ENCODE measurements around the gene GPC5. TPM values are rescaled to one million over a fixed set of nuclear protein-coding genes. Genes with fewer than 3 reads are reported as not detected.

Gene GPC5
- total and polyA plus RNA-seq, 9 of the 15 experiments (the other 6 are each of a cell fraction or from before 2014, with no cell fraction given) = 0.18 to 0.27 TPM; not detected in 7

DNA sequence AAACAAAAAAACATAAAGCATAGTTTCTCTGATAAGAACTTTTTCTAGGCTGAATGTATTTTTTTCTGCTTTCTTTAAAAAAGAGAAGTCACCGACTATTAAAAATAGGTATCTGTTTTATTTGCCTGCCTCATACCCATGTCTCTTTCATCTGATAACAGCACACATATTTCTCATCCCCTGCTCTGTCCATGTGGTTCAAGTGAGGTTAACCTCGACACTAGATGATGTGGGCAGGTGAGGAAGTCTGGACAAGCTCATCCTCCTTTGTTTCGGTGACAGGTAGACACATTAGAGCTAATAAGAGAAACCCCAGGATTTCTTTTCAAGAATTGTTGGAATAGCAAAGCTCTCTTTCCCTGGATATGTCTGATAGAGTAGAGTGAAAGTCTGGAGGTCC is 222.7 kb downstream of the GPC5 start (continued):
- TF ChIP-seq, protein P1, sequence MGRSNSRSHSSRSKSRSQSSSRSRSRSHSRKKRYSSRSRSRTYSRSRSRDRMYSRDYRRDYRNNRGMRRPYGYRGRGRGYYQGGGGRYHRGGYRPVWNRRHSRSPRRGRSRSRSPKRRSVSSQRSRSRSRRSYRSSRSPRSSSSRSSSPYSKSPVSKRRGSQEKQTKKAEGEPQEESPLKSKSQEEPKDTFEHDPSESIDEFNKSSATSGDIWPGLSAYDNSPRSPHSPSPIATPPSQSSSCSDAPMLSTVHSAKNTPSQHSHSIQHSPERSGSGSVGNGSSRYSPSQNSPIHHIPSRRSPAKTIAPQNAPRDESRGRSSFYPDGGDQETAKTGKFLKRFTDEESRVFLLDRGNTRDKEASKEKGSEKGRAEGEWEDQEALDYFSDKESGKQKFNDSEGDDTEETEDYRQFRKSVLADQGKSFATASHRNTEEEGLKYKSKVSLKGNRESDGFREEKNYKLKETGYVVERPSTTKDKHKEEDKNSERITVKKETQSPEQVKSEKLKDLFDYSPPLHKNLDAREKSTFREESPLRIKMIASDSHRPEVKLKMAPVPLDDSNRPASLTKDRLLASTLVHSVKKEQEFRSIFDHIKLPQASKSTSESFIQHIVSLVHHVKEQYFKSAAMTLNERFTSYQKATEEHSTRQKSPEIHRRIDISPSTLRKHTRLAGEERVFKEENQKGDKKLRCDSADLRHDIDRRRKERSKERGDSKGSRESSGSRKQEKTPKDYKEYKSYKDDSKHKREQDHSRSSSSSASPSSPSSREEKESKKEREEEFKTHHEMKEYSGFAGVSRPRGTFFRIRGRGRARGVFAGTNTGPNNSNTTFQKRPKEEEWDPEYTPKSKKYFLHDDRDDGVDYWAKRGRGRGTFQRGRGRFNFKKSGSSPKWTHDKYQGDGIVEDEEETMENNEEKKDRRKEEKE (IDR thresholded peaks at IDR 0.05; ENCODE audit: borderline replicate concordance in 1 of 2, control insufficient read depth in 1 of 2, low read depth in 2 of 2, low read length in 1 of 2) = no peak
- TF ChIP-seq MCM7 (IDR thresholded peaks at IDR 0.05) (no peak), SRSF3 (IDR thresholded peaks at IDR 0.05; ENCODE audit: insufficient read depth, low read length) (no peak), ZNF12 (CRISPR knock-in tag; IDR thresholded peaks at IDR 0.05) (no peak), PHF20 (IDR thresholded peaks at IDR 0.05; ENCODE audit: partially characterized antibody) (no peak), USF2 (CRISPR knock-in tag; IDR thresholded peaks at IDR 0.05) (0 out of 2 replicates have a peak, but pooled peaks have one; percentile 5)

DNA sequence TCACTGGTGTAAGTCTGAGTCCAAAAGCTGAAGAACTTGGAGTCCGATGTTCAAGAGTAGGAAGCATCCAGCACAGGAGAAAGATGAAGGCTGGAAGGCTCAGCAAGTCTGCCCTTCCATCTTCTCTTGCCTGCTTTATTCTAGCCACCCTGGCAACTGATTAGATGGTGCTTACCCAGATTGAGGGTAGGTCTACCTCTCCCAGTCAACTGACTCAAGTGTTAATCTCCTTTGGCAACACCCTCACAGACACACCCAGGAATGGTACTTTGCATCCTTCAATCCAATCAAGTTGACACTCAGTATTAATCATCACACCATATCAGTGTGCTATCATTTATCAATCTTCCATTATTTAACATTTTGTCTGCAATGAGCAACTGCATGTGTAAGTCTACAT is 223.5 kb downstream of the GPC5 start:
- no peaks in the 10 kb centered on the region; the same call in 1 of the 2 replicates for H3K9me3 ChIP-seq (replicated peaks; ENCODE audit: control insufficient read depth, insufficient read depth, low read depth, low read length)
- 3% methylated on average over 1 of the region's 1 CpG for WGBS (ENCODE audit: insufficient coverage, low coverage, missing lambda C conversion rate)
- BruUV-seq (replicated peaks) = no TSS peak
- H3K36me3 ChIP-seq (ENCODE audit: control insufficient read depth, insufficient read depth, low read length) = no peaks in the 10 kb centered on the region
- in situ Hi-C loops (cut with MboI) (no loop called here), intact Hi-C loops (cut with micrococcal nuclease) (no loop called here)
- no peaks in the 10 kb centered on the region for H3K27me3 ChIP-seq (ENCODE audit: control insufficient read depth in 2 of 2, insufficient read depth in 2 of 2, low read length in 2 of 2)
- H3K9me1 ChIP-seq (ENCODE audit: control insufficient read depth, insufficient read depth, low read length) = no peaks in the 10 kb centered on the region
- FAIRE-seq (no peak), DNase-seq (ENCODE audit: extremely low read depth in 1 of 4, low spot score in 3 of 4) (no peak), ATAC-seq (no peak)
- no peak overlapping the region for H3K27ac ChIP-seq (ENCODE audit: extremely low read depth, low read depth, low read length)
- TF ChIP-seq KLF6 (CRISPR knock-in tag; IDR thresholded peaks at IDR 0.05; ENCODE audit: borderline replicate concordance) (no peak), USF2 (CRISPR knock-in tag; IDR thresholded peaks at IDR 0.05) (peak; percentile 21; the same call in 1 of the 2 replicates), PHF8 (IDR thresholded peaks at IDR 0.05; ENCODE audit: borderline replicate concordance, low read length) (0 out of 2 replicates have a peak, but pooled peaks have one; percentile 7)
- TF ChIP-seq, protein P2, sequence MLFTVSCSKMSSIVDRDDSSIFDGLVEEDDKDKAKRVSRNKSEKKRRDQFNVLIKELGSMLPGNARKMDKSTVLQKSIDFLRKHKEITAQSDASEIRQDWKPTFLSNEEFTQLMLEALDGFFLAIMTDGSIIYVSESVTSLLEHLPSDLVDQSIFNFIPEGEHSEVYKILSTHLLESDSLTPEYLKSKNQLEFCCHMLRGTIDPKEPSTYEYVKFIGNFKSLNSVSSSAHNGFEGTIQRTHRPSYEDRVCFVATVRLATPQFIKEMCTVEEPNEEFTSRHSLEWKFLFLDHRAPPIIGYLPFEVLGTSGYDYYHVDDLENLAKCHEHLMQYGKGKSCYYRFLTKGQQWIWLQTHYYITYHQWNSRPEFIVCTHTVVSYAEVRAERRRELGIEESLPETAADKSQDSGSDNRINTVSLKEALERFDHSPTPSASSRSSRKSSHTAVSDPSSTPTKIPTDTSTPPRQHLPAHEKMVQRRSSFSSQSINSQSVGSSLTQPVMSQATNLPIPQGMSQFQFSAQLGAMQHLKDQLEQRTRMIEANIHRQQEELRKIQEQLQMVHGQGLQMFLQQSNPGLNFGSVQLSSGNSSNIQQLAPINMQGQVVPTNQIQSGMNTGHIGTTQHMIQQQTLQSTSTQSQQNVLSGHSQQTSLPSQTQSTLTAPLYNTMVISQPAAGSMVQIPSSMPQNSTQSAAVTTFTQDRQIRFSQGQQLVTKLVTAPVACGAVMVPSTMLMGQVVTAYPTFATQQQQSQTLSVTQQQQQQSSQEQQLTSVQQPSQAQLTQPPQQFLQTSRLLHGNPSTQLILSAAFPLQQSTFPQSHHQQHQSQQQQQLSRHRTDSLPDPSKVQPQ (CRISPR knock-in tag; IDR thresholded peaks at IDR 0.05; ENCODE audit: borderline replicate concordance) = 0 out of 2 replicates have a peak, but pooled peaks have one; percentile 52
- H2AFZ ChIP-seq (ENCODE audit: low read depth, low read length) = no peak overlapping the region
- H3K79me2 ChIP-seq (ENCODE audit: control insufficient read depth, insufficient read depth, low read length) = no peaks in the 10 kb centered on the region
- H4K20me1 ChIP-seq (replicated peaks; ENCODE audit: control insufficient read depth, insufficient read depth, low read length) = no peaks in the 10 kb centered on the region
- ChIA-PET POLR2A (interaction anchor here (0.6 to 1.6 kb wide), 3 partner anchors 12 to 55 kb away, joined by 3 to 4 read pairs (median 3); no protein-coding TSS in a partner anchor), CTCF (ENCODE audit: low intra/inter-chr PET ratio) (no interaction called here)
- H3K9ac ChIP-seq (ENCODE audit: insufficient read depth in 1 of 2, low read depth in 2 of 2, low read length in 2 of 2) = no peak overlapping the region
- no peak overlapping the region for H3K4me3 ChIP-seq
- H3K4me1 ChIP-seq (replicated peaks in 1 of 2; ENCODE audit: control insufficient read depth in 2 of 2, insufficient read depth in 2 of 2, low read length in 2 of 2) = no peaks in the 10 kb centered on the region
- no peak overlapping the region for H3K4me2 ChIP-seq (ENCODE audit: insufficient read depth, low read length)
